ENCODE measurements around the gene VEPH1. TPM values are rescaled to one million over a fixed set of nuclear protein-coding genes. Genes with fewer than 3 reads are reported as not detected.

Gene VEPH1
- total RNA-seq, 2 donors from 2014 or later, result 11.8 to 17.1 TPM

GRCh38 chr3:157290766-157291165 lies 212.4 kb downstream of the VEPH1 start:
- no peak overlapping the region for H3K27ac Mint-ChIP-seq
- Histone ChIP-seq H3K4me3 (ENCODE audit: low read length) (no peak overlapping the region), H3K36me3 (ENCODE audit: control insufficient read depth, insufficient read depth, low read length) (no peaks in the 10 kb centered on the region), H3K4me1 (ENCODE audit: control insufficient read depth, insufficient read depth, low read length) (no peaks in the 10 kb centered on the region), H3K9ac (ENCODE audit: extremely low read depth, low read length, poor library complexity, severe bottlenecking) (no peak overlapping the region), H3K27ac (ENCODE audit: low read depth, low read length) (no peak overlapping the region), H3K27me3 (ENCODE audit: control insufficient read depth, insufficient read depth, low read length, poor library complexity, severe bottlenecking) (no peaks in the 10 kb centered on the region), H3K9me3 (ENCODE audit: control insufficient read depth, low read length) (no peaks in the 10 kb centered on the region)
- TF ChIP-seq, protein P1, sequence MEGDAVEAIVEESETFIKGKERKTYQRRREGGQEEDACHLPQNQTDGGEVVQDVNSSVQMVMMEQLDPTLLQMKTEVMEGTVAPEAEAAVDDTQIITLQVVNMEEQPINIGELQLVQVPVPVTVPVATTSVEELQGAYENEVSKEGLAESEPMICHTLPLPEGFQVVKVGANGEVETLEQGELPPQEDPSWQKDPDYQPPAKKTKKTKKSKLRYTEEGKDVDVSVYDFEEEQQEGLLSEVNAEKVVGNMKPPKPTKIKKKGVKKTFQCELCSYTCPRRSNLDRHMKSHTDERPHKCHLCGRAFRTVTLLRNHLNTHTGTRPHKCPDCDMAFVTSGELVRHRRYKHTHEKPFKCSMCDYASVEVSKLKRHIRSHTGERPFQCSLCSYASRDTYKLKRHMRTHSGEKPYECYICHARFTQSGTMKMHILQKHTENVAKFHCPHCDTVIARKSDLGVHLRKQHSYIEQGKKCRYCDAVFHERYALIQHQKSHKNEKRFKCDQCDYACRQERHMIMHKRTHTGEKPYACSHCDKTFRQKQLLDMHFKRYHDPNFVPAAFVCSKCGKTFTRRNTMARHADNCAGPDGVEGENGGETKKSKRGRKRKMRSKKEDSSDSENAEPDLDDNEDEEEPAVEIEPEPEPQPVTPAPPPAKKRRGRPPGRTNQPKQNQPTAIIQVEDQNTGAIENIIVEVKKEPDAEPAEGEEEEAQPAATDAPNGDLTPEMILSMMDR (conservative IDR thresholded peaks at IDR 0.05), result no peak
- H3K9me3 Mint-ChIP-seq, result no peaks in the 10 kb centered on the region
- 45 to 48% methylated on average over 2 of the region's 2 CpGs for WGBS, 2 experiments (ENCODE audit: insufficient coverage in 1 of 2, insufficient read length in 1 of 2)
- H3K4me1 Mint-ChIP-seq, result peaks cover 2% of the 10 kb centered on the region
- no peaks in the 10 kb centered on the region for H3K36me3 Mint-ChIP-seq (ENCODE audit: low read depth)
- H3K27me3 Mint-ChIP-seq (ENCODE audit: insufficient read depth), result no peaks in the 10 kb centered on the region
- H3K4me3 Mint-ChIP-seq, result no peak overlapping the region
- no peak for DNase-seq

- H3K27me3 Mint-ChIP-seq (ENCODE audit: insufficient read depth), result no peaks in the 10 kb centered on the region
- H3K27me3 ChIP-seq (ENCODE audit: control insufficient read depth, insufficient read depth, low read length, poor library complexity, severe bottlenecking), result no peaks in the 10 kb centered on the region
- H3K4me1 ChIP-seq (ENCODE audit: control insufficient read depth, insufficient read depth, low read length), result no peaks in the 10 kb centered on the region
- no peak overlapping the region for H3K4me3 ChIP-seq (ENCODE audit: low read length)
- H3K36me3 Mint-ChIP-seq (ENCODE audit: low read depth), result no peaks in the 10 kb centered on the region
- H3K9me3 Mint-ChIP-seq, result no peaks in the 10 kb centered on the region
- 100% methylated on average over 1 to 2 of the region's 2 CpGs for WGBS, 2 experiments (ENCODE audit: insufficient coverage in 1 of 2, insufficient read length in 1 of 2)
- H3K4me3 Mint-ChIP-seq, result no peak overlapping the region
- no peaks in the 10 kb centered on the region for H3K36me3 ChIP-seq (ENCODE audit: control insufficient read depth, insufficient read depth, low read length)
- H3K27ac Mint-ChIP-seq, result no peak overlapping the region
- no peak overlapping the region for H3K27ac ChIP-seq (ENCODE audit: low read depth, low read length)
- H3K4me1 Mint-ChIP-seq, result no peaks in the 10 kb centered on the region
- no peaks in the 10 kb centered on the region for H3K9me3 ChIP-seq (ENCODE audit: control insufficient read depth, low read length)
- no peak for DNase-seq
- no peak overlapping the region for H3K9ac ChIP-seq (ENCODE audit: extremely low read depth, low read length, poor library complexity, severe bottlenecking)
- TF ChIP-seq, protein P1 (conservative IDR thresholded peaks at IDR 0.05), result no peak
Measured at GRCh38 chr3:157285966-157286365, 217.2 kb downstream of the VEPH1 start.

GRCh38 chr3:157285141-157285540 lies 218.1 kb downstream of the VEPH1 start:
- no peaks in the 10 kb centered on the region for H3K4me1 Mint-ChIP-seq
- no peaks in the 10 kb centered on the region for H3K27me3 Mint-ChIP-seq (ENCODE audit: insufficient read depth)
- WGBS, 2 experiments (ENCODE audit: insufficient coverage in 1 of 2, insufficient read length in 1 of 2), result 80 to 92% methylated on average over 1 to 4 of the region's 4 CpGs
- H3K36me3 ChIP-seq (ENCODE audit: control insufficient read depth, insufficient read depth, low read length), result no peaks in the 10 kb centered on the region
- H3K9me3 Mint-ChIP-seq, result no peaks in the 10 kb centered on the region
- H3K4me1 ChIP-seq (ENCODE audit: control insufficient read depth, insufficient read depth, low read length), result no peaks in the 10 kb centered on the region
- DNase-seq, result no peak
- no peaks in the 10 kb centered on the region for H3K27me3 ChIP-seq (ENCODE audit: control insufficient read depth, insufficient read depth, low read length, poor library complexity, severe bottlenecking)
- no peak overlapping the region for H3K4me3 ChIP-seq (ENCODE audit: low read length)
- no peaks in the 10 kb centered on the region for H3K9me3 ChIP-seq (ENCODE audit: control insufficient read depth, low read length)
- H3K9ac ChIP-seq (ENCODE audit: extremely low read depth, low read length, poor library complexity, severe bottlenecking), result no peak overlapping the region
- H3K27ac Mint-ChIP-seq, result no peak overlapping the region
- H3K27ac ChIP-seq (ENCODE audit: low read depth, low read length), result no peak overlapping the region
- no peak overlapping the region for H3K4me3 Mint-ChIP-seq
- TF ChIP-seq, protein P1 (conservative IDR thresholded peaks at IDR 0.05), result no peak
- no peaks in the 10 kb centered on the region for H3K36me3 Mint-ChIP-seq (ENCODE audit: low read depth)
